ENCODE results near the gene SBK2.
A peak's percentile ranks its signal among the peaks of the same experiment; 100 is the strongest.

The SBK2 gene

DNA sequence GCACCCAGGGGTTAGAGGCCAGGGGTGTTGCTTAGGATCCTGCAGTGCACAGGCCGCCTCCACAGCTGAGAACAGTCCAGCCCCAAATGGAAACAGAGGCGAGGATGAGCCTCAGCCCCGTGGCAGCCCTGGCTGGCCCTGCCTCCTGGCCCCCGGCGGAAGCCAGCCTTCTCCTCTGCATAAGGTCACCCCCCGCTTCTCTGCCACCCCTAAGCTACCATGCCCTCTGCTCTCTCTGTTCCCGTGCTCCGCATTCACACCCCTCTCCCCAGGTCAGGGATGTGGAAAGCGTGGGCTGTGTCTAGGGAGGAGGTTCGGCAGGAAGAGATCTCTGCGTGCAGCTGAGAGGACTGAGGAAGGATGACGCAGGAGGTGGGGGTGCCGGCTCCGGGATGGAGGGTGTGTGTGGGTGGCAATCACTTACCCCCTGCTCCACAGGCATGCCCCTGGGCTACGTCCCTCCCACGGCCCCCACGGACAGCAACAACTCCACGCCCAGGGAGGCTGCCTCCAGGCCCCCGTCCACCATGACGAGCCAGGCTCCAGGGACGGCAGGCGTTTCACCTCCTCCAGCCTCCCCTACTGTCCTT lies 42.7 kb downstream of the SBK2 start:
- H3K4me3 ChIP-seq (ENCODE audit: low read depth, low read length): peak overlapping the region; percentile 28
- TF ChIP-seq, protein P1, sequence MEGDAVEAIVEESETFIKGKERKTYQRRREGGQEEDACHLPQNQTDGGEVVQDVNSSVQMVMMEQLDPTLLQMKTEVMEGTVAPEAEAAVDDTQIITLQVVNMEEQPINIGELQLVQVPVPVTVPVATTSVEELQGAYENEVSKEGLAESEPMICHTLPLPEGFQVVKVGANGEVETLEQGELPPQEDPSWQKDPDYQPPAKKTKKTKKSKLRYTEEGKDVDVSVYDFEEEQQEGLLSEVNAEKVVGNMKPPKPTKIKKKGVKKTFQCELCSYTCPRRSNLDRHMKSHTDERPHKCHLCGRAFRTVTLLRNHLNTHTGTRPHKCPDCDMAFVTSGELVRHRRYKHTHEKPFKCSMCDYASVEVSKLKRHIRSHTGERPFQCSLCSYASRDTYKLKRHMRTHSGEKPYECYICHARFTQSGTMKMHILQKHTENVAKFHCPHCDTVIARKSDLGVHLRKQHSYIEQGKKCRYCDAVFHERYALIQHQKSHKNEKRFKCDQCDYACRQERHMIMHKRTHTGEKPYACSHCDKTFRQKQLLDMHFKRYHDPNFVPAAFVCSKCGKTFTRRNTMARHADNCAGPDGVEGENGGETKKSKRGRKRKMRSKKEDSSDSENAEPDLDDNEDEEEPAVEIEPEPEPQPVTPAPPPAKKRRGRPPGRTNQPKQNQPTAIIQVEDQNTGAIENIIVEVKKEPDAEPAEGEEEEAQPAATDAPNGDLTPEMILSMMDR (IDR thresholded peaks at IDR 0.05; ENCODE audit: low read depth, low read length): no peak

DNA sequence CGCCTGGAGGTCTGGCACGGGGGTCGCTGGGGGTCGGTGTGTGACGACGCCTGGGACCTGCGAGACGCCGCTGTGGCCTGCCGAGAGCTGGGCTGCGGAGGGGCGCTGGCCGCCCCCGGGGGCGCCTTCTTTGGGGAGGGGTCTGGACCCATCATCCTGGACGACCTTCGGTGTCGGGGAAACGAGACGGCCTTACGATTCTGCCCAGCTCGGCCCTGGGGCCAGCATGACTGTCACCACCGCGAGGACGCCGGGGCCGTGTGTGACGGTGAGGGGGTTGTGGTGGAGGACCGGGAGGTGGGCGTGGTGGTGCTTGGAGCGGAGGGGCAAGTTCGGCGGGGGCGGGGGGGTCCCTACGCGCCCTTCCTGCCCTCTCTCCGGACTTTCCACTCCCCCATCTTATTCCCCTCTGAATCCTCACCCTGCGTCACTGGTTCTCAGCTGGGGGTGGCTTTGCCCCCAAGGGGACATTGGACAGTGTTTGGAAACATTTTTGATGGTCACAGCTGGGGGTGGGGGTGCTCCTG lies 43.2 kb downstream of the SBK2 start:
- H3K4me3 ChIP-seq (ENCODE audit: low read depth, low read length): peak overlapping the region; percentile 28
- TF ChIP-seq, protein P1 (IDR thresholded peaks at IDR 0.05; ENCODE audit: low read depth, low read length): no peak

DNA sequence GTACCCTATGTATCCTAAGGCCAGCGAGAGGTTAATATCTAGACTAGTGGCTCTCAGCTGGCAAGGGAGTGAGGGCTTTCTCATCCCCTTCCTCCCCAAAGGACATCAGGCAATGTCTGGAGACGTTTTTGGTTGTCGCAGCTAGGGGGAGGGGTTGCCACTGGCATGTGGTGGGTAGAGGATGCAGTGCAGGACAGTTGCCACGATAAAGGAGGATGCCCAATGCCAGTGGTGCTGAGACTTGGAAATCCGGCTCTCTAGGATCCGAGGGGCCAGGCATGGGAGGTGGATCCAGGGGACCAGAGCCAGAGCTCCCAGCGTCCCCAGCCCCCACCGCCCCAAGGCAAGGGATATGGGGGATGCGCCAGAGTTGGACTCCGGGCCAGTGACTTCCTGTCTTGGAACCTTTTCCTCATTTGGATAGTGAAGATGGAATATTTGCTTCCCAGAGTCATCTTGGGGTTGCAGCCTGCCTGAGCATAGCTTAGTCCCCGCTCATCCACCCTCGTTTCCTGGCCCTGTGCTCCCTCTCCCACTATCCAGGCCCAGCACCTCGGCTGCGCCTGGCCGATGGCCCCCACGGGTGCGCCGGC lies 43.8 kb downstream of the SBK2 start:
- TF ChIP-seq, protein P1 (IDR thresholded peaks at IDR 0.05; ENCODE audit: low read depth, low read length): no peak
- H3K4me3 ChIP-seq (ENCODE audit: low read depth, low read length): peak overlapping the region; percentile 17; the same call in 1 of the 2 replicates

DNA sequence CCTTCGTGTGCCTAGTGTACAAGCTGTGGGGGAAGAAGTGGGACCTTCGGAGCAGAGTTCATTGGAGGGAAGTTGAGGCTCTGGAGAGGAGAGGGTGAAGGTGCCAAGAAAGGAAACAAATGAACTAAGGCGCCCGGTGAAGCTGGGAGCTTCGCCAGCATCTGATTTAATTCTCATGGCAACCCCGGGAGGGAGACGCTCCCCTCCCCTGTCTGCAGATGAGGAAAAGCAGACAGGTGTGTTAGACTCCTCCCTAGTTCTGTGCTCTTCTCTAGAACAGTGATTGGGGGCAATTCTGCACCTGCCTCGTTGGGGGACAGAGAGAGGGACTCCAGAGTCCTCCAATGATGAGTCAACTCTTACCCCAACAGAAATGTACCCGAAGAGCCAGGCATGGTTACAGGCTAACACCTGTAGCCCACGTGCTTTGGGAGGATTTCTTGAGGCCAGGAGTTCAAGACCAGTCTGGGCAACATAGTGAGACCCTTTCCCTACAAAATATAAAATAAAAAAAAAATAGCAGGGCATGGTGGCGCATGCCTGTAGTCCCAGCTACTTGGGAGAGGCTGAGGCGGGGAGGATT lies 44.5 kb downstream of the SBK2 start:
- no peak overlapping the region for H3K4me3 ChIP-seq (ENCODE audit: low read depth, low read length)
- TF ChIP-seq, protein P1 (IDR thresholded peaks at IDR 0.05; ENCODE audit: low read depth, low read length): no peak

DNA sequence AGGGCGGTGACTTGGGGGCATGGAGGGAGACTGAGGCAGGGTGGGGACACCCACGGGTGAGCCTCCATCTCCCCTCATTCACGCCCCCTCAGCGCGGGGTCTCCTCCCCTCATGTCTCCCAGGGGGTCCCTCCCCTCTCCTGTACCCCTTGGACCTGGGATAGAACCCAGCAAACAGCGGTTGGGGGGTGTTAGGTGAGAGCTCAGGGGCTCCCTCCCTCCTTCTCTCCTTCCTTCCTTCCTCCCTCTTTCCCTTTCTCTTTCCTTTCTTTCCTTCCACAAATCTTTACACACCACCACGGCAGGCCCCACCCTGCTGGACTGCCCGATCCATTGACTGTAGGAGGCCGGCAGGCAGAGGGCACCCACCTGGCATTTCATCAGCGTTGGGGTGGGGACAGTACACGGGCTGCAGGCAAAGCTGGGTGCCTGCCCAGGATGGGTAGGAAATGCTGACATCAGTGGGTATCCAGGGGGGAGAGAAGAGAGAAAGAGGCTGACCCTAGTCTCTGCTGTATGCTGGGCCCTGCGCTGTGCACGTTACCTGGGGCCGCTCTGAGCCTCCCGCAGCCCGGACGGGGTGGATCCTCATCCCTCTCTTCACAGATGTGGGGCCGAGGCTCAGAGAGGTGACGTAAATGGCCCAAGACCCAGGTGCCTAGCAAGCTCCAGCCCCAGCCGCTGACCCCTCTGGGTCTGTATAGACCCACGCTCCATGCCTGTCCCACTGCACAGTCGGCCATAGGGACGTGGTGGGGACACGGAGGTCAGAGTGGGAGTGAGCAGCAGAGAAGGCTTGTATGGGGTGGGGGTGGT lies 45.2 kb downstream of the SBK2 start:
- TF ChIP-seq, protein P1 (IDR thresholded peaks at IDR 0.05; ENCODE audit: low read depth, low read length): no peak
- H3K4me3 ChIP-seq (ENCODE audit: low read depth, low read length): no peak overlapping the region

DNA sequence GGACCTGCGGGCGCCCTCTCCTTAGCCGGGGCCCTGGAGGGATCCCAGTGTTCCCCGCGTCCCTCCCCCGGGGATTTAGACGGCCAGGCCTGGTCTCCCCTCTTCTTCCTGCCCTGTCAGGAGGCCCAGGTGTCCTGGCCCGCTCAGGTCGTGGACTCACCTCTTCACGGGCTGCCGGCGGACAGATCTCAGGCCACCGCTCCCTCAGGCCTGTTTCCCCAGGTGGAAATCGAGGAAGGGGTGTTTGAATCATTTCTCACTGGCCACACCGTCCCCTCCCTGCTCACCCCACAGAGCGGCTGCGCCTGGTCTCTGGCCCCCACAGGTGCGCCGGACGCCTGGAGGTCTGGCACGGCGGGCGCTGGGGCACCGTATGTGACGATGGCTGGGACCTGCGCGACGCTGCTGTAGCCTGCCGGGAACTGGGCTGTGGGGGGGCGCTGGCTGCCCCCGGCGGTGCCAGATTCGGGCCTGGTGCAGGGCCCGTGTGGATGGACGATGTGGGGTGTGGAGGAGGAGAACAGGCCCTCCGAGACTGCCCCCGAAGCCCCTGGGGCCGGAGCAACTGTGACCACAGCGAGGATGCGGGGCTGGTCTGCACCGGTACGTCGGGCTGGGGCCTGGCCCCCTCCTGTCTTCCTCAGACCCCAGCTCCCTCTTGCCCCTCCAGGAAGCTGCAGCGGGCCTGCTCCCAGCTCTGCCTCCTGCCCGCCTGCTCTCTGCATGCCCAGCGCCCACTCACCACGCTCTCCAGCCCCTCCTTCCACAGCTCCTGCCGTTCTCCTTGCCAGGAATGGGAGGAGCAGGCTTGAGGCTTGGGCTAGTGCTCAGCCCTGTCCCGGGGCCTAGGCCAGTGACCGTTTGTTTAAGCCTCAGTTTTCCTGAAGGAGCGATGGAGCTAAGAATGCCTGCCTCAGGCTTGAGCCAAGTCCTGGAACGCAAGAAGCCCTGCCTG lies 46.2 kb downstream of the SBK2 start:
- no peak overlapping the region for H3K4me3 ChIP-seq (ENCODE audit: low read depth, low read length)
- TF ChIP-seq, protein P1 (IDR thresholded peaks at IDR 0.05; ENCODE audit: low read depth, low read length): no peak
